Liver (tissue), 3 donors: ENCODE data around the gene AFDN.

Experiments
- CTCF ChIP-seq: fragments of 150-350 bp; IDR thresholded peaks from 2 replicates; pipeline ENCODE4 v1.5.1; 2017; ENCODE audit warnings: improper control_type of control experiment, low read depth, low read length; ENCODE audit not compliant: missing input control
- FOXA1 ChIP-seq: IDR thresholded peaks from 2 replicates; pipeline ENCODE4 v1.6.1; 2016; ENCODE audit warnings: antibody characterized with exemption
- MAX ChIP-seq: IDR thresholded peaks from 2 replicates; pipeline ENCODE4 v1.6.1; 2016; ENCODE audit warnings: antibody characterized with exemption
- RAD21 ChIP-seq, 2 donors: IDR thresholded peaks; 2 replicates each; pipeline ENCODE4 v1.6.1; 2016; ENCODE audit warnings: antibody characterized with exemption in 2 of 2, mild to moderate bottlenecking in 2 of 2
- REST ChIP-seq: IDR thresholded peaks from 2 replicates; pipeline ENCODE4 v1.6.1; 2016; ENCODE audit warnings: antibody characterized with exemption, mild to moderate bottlenecking
- TAF1 ChIP-seq: conservative IDR thresholded peaks from 2 replicates; pipeline ENCODE4 v1.6.1; 2016; ENCODE audit warnings: antibody characterized with exemption, mild to moderate bottlenecking
- YY1 ChIP-seq: IDR thresholded peaks from 2 replicates; pipeline ENCODE4 v1.6.1; 2016; ENCODE audit warnings: antibody characterized with exemption, mild to moderate bottlenecking
- donor health status: healthy.
- donor health status: healthy.

GRCh38 chr6:167930295-167930694, 103.6 kb downstream of the AFDN start:
- TF ChIP-seq CTCF (no peak), TAF1 (no peak), MAX (no peak), RAD21 (IDR thresholded peaks at IDR 0.05) (no peak), REST (no peak), FOXA1 (no peak), YY1 (no peak)
